ENCODE measurements around the gene FOXC2.

The FOXC2 gene

GRCh38 chr16:86573646-86574508 lies 7.2 kb downstream of the FOXC2 start:
- H3K27me3 ChIP-seq (ENCODE audit: control insufficient read depth, insufficient read depth, low read length, poor library complexity, severe bottlenecking): peaks cover 100% of the 10 kb centered on the region
- H3K4me3 ChIP-seq (ENCODE audit: insufficient read depth, low read depth, low read length): no peak overlapping the region
- H3K36me3 ChIP-seq (ENCODE audit: control insufficient read depth, insufficient read depth, low read length): no peaks in the 10 kb centered on the region
- H3K27ac ChIP-seq (ENCODE audit: insufficient read depth, low read depth, low read length, poor library complexity, severe bottlenecking): no peak overlapping the region
- H3K9me3 ChIP-seq (ENCODE audit: control insufficient read depth, low read length): no peaks in the 10 kb centered on the region
- H3K4me1 ChIP-seq (ENCODE audit: control insufficient read depth, insufficient read depth, low read length): peaks cover 17% of the 10 kb centered on the region
- WGBS, 2 experiments: 77 to 84% methylated on average over 13 of the region's 13 CpGs

- H3K4me3 ChIP-seq (ENCODE audit: insufficient read depth, low read depth, low read length): no peak overlapping the region
- H3K27me3 ChIP-seq (ENCODE audit: control insufficient read depth, insufficient read depth, low read length, poor library complexity, severe bottlenecking): peaks cover 100% of the 10 kb centered on the region
- peaks cover 17% of the 10 kb centered on the region for H3K4me1 ChIP-seq (ENCODE audit: control insufficient read depth, insufficient read depth, low read length)
- H3K27ac ChIP-seq (ENCODE audit: insufficient read depth, low read depth, low read length, poor library complexity, severe bottlenecking): no peak overlapping the region
- 84 to 91% methylated on average over 4 of the region's 4 CpGs for whole genome bisulfite sequencing, 2 experiments
- H3K9me3 ChIP-seq (ENCODE audit: control insufficient read depth, low read length): no peaks in the 10 kb centered on the region
- H3K36me3 ChIP-seq (ENCODE audit: control insufficient read depth, insufficient read depth, low read length): no peaks in the 10 kb centered on the region
Measured at GRCh38 chr16:86574646-86575045, 8.0 kb downstream of the FOXC2 start.

GRCh38 chr16:86575095-86575685 lies 8.6 kb downstream of the FOXC2 start:
- peak overlapping the region; percentile 40 for H3K4me3 ChIP-seq (ENCODE audit: insufficient read depth, low read depth, low read length)
- H3K27ac ChIP-seq (ENCODE audit: insufficient read depth, low read depth, low read length, poor library complexity, severe bottlenecking): no peak overlapping the region
- no peaks in the 10 kb centered on the region for H3K9me3 ChIP-seq (ENCODE audit: control insufficient read depth, low read length)
- no peaks in the 10 kb centered on the region for H3K36me3 ChIP-seq (ENCODE audit: control insufficient read depth, insufficient read depth, low read length)
- H3K4me1 ChIP-seq (ENCODE audit: control insufficient read depth, insufficient read depth, low read length): peaks cover 17% of the 10 kb centered on the region
- H3K27me3 ChIP-seq (ENCODE audit: control insufficient read depth, insufficient read depth, low read length, poor library complexity, severe bottlenecking): peaks cover 100% of the 10 kb centered on the region
- 54 to 58% methylated on average over 16 to 17 of the region's 17 CpGs for WGBS, 2 experiments

- no peak overlapping the region for H3K27ac ChIP-seq (ENCODE audit: insufficient read depth, low read depth, low read length, poor library complexity, severe bottlenecking)
- 0% methylated on average over 54 of the region's 54 CpGs for WGBS, 2 experiments
Measured at GRCh38 chr16:86575754-86576557, 9.3 kb downstream of the FOXC2 start.

GRCh38 chr16:86576591-86577313 lies 10.1 kb downstream of the FOXC2 start:
- WGBS, 2 experiments: 1 to 2% methylated on average over 32 to 33 of the region's 33 CpGs
- H3K36me3 ChIP-seq (ENCODE audit: control insufficient read depth, insufficient read depth, low read length): no peaks in the 10 kb centered on the region
- no peaks in the 10 kb centered on the region for H3K9me3 ChIP-seq (ENCODE audit: control insufficient read depth, low read length)
- peak overlapping the region; percentile 40 for H3K4me3 ChIP-seq (ENCODE audit: insufficient read depth, low read depth, low read length)
- peaks cover 100% of the 10 kb centered on the region for H3K27me3 ChIP-seq (ENCODE audit: control insufficient read depth, insufficient read depth, low read length, poor library complexity, severe bottlenecking)
- peaks cover 17% of the 10 kb centered on the region for H3K4me1 ChIP-seq (ENCODE audit: control insufficient read depth, insufficient read depth, low read length)
- no peak overlapping the region for H3K27ac ChIP-seq (ENCODE audit: insufficient read depth, low read depth, low read length, poor library complexity, severe bottlenecking)

More at GRCh38 chr16:86575754-86576557, 9.3 kb downstream of the FOXC2 start:
- Histone ChIP-seq H3K9me3 (ENCODE audit: control insufficient read depth, low read length) (no peaks in the 10 kb centered on the region), H3K4me3 (ENCODE audit: insufficient read depth, low read depth, low read length) (peak overlapping the region; percentile 40), H3K4me1 (ENCODE audit: control insufficient read depth, insufficient read depth, low read length) (peaks cover 17% of the 10 kb centered on the region), H3K36me3 (ENCODE audit: control insufficient read depth, insufficient read depth, low read length) (no peaks in the 10 kb centered on the region), H3K27me3 (ENCODE audit: control insufficient read depth, insufficient read depth, low read length, poor library complexity, severe bottlenecking) (peaks cover 100% of the 10 kb centered on the region)

GRCh38 chr16:86577314-86577971 lies 10.8 kb downstream of the FOXC2 start:
- Histone ChIP-seq H3K27ac (ENCODE audit: insufficient read depth, low read depth, low read length, poor library complexity, severe bottlenecking) (no peak overlapping the region), H3K4me3 (ENCODE audit: insufficient read depth, low read depth, low read length) (peak overlapping the region; percentile 40), H3K9me3 (ENCODE audit: control insufficient read depth, low read length) (no peaks in the 10 kb centered on the region), H3K27me3 (ENCODE audit: control insufficient read depth, insufficient read depth, low read length, poor library complexity, severe bottlenecking) (peaks cover 100% of the 10 kb centered on the region), H3K4me1 (ENCODE audit: control insufficient read depth, insufficient read depth, low read length) (peaks cover 17% of the 10 kb centered on the region), H3K36me3 (ENCODE audit: control insufficient read depth, insufficient read depth, low read length) (no peaks in the 10 kb centered on the region)
- 9 to 13% methylated on average over 12 of the region's 12 CpGs for WGBS, 2 experiments

- Histone ChIP-seq H3K9me3 (ENCODE audit: control insufficient read depth, low read length) (no peaks in the 10 kb centered on the region), H3K4me1 (ENCODE audit: control insufficient read depth, insufficient read depth, low read length) (peaks cover 17% of the 10 kb centered on the region), H3K4me3 (ENCODE audit: insufficient read depth, low read depth, low read length) (peak within 1 kb of the TSS; percentile 40), H3K36me3 (ENCODE audit: control insufficient read depth, insufficient read depth, low read length) (no peaks in the 10 kb centered on the region), H3K27ac (ENCODE audit: insufficient read depth, low read depth, low read length, poor library complexity, severe bottlenecking) (no peak within 1 kb of the TSS), H3K27me3 (ENCODE audit: control insufficient read depth, insufficient read depth, low read length, poor library complexity, severe bottlenecking) (peaks cover 93% of the 10 kb centered on the region)
- 14 to 24% methylated on average over 13 of the region's 13 CpGs for WGBS, 2 experiments
Measured at GRCh38 chr16:86578061-86578599, 11.5 kb downstream of the FOXC2 start, which contains the start of gene FOXL1. TSS of gene FOXL1 (plus strand) at chr16:86578549. CDS start at chr16:86578724, 175 bp downstream.

GRCh38 chr16:86578611-86579267 lies 12.1 kb downstream of the FOXC2 start:
- Histone ChIP-seq H3K9me3 (ENCODE audit: control insufficient read depth, low read length) (no peaks in the 10 kb centered on the region), H3K4me1 (ENCODE audit: control insufficient read depth, insufficient read depth, low read length) (peaks cover 17% of the 10 kb centered on the region), H3K4me3 (ENCODE audit: insufficient read depth, low read depth, low read length) (peak overlapping the region; percentile 39), H3K36me3 (ENCODE audit: control insufficient read depth, insufficient read depth, low read length) (no peaks in the 10 kb centered on the region), H3K27me3 (ENCODE audit: control insufficient read depth, insufficient read depth, low read length, poor library complexity, severe bottlenecking) (peaks cover 92% of the 10 kb centered on the region), H3K27ac (ENCODE audit: insufficient read depth, low read depth, low read length, poor library complexity, severe bottlenecking) (no peak overlapping the region)
- 2% methylated on average over 69 of the region's 69 CpGs for WGBS, 2 experiments

Data from ectodermal cell (in vitro differentiated cells).